Right kidney (tissue), 1 donor: ENCODE data around the gene SULT4A1.

Source experiments
- DNase-seq: peaks from one replicate; pipeline ENCODE4 v3.0.0-alpha.2; 2016

Gene SULT4A1

DNA sequence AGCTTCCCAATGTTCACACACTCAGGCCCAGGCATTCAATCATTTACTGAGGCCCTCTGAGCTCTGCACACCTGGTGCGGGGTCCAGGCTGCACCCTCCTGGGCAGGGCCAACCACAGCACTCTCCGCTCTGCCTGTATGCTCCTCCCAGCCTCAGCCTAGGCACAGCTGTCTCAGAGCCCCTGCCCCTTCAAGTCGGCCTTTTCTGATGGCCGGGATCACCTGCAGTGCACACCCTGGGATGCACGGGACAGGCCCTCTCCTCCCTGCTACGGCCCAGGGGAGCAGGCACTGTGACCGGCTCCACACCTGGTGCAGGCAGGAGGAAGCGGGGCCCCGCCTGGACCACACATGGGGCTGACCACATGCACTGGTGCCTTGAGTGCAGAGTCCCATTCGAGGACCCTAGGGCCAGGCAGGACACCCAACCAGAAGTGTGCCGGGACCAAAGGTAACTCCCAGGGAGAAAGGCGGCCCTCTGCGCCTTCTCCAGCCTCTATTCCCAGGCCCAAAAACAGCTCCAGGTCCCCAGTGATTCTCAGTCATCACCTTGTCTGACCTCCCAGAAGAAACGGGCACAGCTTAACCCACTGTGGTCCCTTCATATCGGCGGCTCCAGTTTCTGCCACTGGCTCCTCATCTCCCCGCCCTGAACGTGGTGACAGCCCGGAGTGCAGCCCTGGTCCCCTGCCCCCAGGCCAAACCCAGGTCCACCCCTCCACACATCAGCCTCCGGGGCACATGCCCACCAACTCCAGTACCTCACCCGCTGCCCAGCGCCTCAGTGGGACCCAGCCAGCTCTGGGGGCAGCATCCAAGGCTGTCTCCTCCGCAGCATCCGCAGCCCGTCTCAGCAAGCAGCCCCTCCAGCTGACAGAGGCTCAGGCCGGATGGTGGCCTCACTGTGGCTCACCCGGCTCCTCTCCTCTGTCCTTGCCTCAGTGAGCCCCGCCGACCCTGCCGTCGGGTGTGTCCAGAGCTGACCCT is 17.5 kb downstream of the SULT4A1 start:
- no peak for DNase-seq

DNA sequence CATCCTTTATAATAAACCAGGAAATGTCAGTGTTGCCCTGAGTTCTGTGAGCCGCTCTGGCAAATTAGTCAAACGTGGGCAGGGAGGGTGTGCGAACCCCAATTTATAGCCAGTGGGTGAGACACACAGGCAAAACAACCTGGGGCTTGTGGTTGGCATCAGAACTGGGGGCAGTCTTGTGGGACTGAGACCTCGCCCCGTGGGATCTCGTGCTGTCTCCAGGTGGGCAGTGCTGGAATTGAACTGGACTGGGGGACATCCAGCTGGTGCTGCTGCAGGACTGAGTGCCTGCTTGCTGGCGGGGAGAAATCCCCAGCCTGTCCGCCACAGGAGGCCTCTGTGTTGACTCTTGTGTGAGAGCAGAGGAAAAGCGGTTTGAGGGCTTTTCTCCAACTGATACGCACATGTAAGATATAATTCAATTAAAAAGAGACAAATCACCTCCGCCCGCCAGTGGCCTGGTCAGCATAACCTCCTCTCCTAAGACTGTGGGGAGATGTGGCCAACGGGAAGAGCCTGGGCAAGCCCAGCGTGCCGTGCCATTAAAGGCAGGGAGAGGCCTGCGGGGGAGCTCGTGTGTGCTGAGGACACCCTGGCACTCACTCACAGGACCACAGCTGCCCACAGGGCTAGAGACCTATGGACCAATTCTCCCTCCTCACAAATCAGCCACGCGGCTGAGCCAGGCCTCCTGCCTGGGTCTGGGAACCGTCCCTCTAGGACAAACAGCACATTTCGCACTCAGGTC is 18.4 kb downstream of the SULT4A1 start:
- DNase-seq = no peak

DNA sequence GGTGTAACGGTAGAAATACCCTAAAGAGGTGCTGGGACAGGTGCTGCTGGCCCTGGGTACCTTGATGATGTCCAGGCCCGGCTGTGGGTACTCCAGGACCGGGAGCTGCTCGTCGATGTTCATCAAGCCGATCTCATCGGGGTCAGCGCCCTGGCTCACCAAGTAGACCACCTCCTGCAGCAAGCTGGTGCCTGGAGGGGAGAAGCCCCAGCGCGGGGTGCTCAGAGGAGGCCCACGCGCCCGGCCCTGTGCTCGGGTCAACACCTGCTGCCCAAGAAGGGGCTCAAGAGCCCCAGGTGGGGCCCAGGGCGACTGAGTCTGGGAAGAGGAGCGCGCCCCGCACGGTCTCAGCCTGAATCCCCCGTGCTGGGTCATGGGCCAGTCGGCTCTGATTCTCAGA is 20.6 kb downstream of the SULT4A1 start:
- DNase-seq = no peak

DNA sequence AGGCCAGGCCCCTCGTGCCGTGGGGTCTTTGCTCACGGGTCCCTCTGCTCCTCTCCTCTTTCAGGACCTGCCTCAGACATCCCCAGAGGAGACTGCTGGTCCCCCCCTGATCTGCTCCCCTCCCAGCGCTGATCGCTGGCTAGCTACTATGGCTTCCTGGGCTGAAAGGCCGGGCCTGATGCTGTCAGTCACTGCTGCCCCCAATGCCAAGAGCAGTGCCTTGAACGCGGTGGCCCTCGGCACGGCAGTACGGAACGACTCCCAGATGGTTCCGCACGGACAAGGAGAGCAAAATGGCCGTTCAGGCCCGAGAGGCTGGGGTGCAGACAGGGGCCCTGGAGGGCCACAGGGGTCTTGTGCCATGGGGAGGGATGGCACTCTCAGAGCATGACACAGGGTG is 21.5 kb downstream of the SULT4A1 start:
- no peak for DNase-seq

DNA sequence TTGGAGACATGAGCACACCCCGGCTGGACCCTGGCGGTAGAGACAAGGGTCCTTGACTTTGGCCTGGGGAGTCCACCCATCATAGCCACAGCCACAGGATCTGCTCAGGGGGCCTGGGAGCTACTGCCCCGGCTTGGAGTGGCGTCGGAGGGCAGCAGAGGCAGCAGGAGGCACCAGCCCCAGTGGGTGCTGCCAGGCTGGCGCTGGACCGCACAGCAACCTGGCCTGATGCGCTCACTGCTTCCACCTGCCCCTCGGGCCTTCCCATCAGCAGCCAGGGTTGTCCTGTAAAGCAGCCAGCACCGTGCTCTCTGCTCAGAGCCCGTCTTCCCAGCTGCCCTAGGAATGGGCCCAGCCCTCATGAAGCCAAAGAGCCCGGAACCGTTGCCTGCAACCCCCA is 21.9 kb downstream of the SULT4A1 start:
- no peak for DNase-seq

DNA sequence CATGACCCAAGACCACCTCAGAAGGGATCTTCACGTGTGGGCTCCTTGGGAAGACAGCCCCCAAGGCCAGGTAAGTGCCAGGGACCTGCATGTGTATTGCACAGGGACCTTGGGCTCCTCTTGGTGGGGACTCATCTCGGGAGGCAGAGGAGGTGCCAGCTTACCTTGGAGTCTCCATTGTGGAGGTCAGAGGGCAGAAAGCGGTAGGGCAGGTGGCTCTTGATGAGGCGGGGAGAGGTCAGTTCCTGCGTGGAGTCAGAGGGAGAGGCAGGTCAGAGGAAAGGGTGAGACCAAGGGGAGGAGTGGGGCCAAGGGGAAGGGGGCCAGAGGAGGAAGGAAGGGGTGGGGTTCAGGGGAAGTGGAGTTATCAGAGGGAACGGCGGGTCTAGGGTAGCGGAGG is 22.5 kb downstream of the SULT4A1 start:
- DNase-seq = no peak

DNA sequence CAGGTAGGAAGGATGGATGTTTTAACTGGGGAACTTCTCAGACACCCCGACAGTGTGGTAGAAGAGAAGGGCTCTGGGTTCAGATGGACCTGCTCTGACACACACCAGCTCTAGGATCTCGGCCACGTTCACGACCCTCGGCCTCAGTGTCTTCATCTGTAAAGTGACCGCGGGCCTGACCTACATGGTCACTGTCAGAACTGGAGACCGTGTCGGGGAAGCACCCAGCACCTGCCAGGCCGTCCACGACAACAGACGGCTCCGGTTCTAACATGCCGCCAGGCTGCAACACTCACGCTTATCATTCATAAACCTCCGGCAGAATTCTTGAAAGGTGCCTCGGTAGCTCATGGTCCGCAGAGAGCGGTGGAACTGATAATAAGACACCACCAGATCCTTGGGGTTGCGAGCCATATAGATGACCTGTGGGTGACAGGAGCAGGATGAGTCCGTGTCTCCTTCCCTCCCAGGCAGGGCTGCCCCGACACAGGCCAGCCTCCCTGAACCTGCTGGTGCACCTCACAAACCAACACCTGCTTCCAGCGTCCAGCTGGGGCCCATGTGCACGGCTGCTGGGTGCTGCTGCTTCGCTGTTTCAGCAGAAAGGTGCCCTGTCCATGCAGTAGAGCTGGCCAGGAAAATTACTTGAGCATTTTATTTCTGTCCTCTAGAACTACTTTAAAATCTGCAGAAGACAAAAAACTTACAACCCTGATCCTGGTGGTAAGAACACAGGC is 23.6 kb downstream of the SULT4A1 start:
- DNase-seq = no peak

DNA sequence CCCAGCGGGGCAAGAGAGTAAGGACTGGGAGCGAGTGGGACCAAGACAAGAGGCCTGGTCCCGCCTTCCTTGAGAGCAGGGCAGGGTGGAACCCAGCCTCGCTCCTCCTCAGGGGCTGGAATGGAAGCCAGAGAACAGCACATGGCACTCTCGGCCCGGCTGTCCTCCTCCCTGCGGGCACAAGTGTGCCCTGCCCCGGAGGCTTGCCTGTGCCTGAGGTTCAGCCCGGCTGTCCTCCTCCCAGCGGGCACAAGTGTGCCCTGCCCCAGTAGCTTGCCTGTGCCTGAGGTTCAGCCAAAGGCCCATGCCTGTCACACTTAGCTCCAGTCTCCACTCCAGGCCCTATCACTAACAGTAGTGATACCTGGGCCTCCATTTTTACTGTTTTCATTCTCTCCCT is 24.2 kb downstream of the SULT4A1 start:
- DNase-seq = no peak

DNA sequence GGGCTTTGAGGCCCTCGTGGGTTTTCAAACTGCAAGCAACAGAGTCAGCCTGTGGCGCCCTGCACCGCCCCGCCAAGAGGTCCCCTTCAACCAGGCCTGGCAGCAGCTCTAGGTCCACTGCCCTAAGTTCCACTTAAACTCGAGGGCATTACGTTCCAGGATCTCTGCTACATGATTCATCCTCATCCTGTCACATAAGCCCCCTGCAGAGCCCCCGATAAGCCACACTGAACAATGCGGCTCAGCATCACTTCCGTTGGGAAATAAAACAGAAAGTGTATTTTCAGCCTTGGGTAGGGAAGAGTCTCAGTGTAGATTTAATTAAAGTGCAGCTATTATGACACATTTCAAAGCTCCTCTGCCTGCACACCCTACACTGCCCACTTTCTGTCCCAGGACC is 24.6 kb downstream of the SULT4A1 start:
- no peak for DNase-seq

DNA sequence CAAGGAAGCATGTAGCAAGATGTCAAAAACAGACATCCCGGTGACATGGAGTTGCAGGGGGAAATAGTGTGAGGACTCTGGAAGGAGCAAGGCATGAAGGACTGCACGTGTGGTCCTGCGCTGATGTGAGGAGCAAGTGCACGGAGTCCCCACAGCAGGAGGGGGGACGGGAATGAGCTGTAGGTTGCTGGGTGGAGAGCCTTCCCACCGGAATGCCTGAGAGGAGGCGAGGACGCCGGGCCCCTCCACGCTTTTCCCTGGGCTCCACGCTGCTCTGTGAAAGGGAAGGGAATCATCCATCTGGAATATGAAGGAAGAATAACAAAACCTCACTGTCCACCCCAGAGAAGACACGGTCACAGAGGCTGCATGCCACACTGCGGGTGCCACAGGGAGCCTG is 26.6 kb downstream of the SULT4A1 start:
- no peak for DNase-seq

DNA sequence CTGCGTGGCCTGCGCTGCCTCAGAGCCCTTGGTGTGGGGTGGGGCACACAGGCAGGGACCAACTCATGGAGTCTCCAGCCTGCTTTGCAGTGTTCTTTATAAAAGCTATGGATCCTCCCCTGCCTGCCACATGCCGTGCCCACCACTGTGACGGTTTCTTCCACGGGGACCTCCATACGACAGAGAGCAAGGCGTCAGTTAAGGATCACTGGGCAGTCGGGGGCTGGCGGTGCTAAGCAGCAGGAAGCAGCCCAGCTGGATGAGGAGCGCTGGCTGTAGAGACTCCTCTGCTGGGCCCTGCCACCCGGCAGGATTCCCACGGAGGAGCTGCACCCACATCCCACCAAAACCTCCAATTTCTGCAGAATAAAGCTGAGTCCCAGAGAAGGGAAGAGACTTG is 27.1 kb downstream of the SULT4A1 start:
- DNase-seq = no peak

DNA sequence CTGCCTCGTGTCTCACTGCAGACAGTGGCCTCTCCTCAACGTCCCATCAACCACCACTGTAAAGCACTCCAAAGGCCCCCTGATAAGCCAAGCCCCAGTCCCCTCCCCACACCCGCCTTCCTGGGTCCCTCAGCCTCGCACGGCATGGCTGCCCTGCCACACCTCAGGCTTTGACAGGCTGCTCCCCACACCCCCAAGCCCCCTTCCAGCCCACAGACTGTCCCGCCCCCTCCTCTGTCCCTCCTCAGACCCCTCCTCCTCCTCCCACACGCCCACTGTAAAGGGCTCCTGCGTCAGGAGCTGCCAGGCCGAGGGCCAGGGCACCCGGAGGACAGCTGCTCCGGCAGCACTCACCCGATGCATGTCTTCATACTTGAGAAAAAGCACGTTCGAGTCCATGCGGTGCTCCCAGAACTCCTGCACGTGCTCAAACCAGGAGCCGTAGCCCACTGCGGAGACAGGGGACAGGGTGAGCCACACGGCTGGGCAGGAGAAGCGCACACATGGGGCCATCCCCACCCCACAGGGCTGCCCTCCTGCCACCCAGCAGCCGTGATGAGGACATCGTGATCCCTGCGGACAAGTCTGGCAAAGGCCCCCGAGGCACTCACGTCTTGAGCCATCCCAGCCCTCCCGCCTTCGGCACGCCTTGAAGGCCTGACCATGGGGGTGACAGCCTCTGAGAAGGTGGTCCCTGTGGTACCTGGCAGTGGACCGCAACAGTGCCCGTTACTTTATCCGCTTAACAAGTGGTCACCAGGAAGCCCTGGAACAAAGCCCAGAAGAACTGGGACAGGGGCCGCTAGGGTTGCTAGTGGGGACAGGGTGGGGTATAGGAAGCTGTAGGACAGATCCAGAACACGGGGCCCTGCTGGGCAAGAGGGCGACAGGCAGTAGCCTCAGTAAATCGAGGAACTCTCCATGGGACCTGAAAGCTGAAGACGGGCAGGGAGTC is 28.8 kb downstream of the SULT4A1 start:
- peak; percentile 20 for DNase-seq

DNA sequence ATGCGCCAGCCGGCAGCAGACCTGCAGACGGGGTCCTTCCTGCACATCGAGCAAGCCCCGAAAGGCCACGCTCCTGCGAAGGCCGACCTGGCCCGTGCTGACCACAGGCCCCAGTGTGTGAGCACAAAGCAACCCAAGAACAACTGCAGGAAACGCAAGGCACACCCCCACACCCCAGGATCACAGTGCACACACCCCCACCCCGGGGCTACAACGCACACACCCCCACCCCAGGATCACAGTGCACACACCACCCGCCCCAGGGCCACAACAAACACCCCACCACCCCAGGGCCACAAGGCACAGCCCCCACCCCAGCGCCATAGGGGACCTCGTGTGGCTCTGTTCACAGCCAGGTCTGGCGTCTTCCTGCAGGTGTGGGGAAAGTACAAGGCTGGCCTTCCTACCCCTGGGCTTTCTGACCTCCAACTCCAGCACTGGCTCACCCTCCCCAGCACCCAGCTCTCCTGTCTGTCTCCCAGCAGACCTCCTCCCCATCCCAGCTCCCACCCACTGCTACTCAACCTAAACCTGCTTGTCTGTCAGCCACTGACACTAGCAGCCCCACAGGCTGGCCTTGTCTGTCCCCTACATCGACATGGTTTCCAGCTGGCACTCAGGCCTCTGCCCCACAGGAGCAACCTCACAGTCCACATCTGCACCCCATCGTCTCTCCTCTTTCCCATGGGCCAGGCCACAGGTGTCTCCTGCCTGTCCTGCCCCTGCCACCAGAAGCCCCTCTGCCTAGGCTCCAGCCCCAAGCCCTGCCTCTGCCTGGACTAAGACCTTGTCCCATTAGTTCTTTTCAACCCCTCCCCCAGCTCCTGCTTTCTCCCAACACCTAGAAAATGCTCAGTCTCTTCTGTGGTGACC is 29.7 kb downstream of the SULT4A1 start:
- no peak for DNase-seq

DNA sequence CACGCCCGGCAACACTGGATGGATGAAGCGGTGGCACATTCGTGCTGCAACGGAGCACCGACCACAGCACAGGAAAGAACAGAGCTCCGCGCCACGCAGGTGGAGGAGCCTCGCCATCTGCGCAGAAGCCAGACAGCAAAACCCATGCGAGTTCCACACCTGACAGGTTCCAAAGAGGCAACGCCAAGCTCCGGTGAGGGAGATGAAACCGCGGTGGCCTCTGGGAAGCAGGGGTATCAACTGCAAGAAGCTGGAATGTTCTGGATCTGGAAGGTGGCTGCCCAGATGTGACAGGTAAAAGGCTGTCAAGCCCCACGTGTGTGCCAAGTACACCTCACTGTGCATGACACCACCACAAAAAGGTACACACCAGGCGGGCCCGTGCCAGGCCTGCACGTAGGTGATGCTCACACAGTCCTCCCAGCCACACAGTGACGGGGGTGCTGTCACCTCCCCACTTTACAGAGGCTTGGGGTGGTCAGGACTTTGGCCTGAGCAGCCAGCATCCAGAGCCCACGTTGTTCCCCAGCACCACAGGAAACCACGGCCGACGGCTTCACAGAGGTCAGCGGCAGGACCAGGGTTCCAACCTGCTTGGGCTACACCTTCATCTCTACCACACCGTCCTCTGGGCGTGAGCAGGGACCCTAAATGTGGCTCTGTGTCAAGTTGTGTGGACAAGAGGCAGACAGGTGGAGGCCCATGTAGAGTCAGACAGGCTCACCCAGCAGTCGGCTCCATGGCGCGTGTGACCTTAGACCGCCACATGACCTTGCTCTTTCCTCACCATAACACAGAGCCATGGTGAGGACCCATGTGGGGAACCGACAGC is 30.5 kb downstream of the SULT4A1 start:
- DNase-seq = no peak

DNA sequence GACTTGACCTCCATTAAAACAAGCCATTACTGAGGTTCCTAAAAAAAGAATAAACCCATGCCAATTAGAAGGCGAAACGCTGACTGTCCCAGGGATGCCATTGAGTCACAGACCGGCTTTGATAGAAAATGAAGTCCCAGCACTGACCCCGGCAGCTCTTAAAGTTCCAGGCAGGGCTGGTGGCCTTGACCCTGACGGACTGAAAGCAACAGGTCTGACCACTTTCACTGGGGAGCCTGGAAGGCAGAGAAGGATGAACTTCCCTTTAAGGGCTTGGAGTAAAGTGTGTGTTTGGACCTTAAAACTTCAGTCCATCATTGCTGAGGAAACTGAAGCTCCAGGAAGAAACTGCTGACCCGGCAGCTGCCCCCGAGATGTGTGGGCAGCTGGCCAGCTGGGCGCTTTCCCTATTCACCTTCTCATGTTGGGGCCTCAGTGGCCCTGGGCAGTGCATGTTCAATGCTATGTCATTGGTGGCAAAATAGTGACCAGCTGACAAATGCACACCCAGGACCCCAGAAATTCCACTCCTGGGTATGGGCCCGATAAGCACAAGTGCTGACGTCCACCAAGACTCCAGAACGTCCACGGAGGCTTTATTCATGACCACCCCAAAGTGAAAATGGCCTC is 31.3 kb downstream of the SULT4A1 start:
- DNase-seq = no peak

DNA sequence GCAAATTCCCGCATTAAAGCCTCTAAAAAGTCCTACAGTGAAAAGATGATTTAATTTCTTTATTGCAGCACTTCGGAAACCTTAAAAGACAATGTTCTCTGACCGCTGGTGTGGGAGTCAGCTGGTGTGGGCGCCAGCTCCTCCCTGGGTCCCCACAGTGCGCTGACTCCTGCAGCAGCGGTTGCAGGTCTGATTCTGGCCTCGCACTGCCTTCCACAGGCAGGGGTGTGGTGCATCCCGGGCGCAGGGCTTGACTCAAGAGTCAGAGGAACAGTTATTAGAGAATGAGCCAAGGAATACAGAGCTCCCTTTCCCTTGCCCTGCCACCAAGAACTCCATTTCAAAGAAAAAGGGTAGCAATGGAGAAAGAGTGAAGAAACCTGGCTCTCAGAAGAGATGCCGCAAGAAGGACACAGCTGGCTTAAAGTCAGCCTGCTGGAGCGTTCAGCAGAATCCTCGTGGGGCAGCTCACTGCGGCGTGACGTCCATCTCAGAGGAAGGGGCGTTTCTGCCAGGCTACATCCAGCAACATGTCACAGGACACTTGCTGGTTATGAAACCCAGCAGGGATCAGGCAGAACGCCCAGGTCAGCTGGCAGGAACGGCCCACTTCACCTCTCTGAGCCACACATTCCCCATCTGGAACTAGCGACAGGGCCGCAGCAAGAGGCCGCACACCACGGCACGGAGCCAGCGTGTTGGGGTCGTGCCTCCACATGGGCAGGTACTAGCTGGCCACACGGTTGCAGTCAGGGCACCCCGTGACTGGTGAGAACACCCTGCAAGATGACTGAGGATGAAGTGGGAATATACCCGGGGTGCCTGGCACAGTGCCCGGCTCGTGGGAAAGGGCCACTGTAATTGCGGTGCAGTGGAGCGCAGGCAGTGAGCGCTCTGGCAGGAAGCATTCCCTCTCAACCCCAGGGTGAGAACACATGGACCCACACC is 32.1 kb downstream of the SULT4A1 start:
- no peak for DNase-seq

DNA sequence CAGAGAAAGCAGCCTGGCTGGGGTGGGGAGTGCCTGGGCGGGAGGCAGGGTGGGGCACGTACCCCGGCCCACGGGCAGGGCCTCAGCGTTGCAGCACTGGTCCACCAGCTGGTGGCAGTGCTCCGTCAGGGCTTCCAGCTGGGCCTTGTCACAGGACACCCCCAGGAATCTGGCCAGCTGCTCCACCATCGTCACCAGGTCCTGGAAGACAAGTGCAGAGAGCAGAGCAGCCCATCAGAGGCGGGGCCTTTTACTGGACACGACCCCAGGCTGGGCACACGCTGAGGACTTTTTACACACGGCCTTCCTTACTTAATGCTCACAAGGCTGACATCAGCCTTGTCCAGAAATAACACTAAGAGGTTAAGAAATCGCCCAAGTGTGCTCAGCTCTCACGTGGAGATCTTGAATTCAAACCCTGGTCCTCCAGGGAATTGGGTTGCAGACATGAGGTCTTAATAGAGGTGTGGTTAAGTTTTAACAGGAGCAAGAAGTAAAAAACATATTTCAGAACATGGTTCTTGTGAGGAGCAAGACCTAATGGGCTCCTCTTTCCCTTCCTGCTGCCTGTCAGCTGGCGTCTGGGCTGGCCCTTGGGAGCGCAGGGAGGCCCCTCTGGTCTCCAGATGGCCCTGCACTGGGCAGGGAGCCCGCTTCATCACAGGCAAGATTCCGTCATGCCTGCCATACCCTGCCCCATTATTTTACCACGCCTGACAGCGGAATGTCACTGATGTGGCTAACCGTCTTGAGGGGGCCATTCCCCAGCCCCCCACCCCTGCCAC is 33.1 kb downstream of the SULT4A1 start:
- peak; percentile 24 for DNase-seq
